ENCODE data around the gene POLE.
"Not testable (repeated sequence)": the region's sequence is repeated elsewhere in the genome, so short reads cannot be mapped to it uniquely, and the experiment has no call there.

POLE gene

GRCh38 chr12:132698341-132698740, 11.2 kb upstream of the POLE start:
- Histone ChIP-seq H3K36me3 (replicated peaks; ENCODE audit: low read depth, low read length) (peaks cover 22% of the 10 kb centered on the region), H3K27ac (ENCODE audit: low read length) (no peak overlapping the region), H4K20me1 (ENCODE audit: insufficient read depth, low read length) (no peaks in the 10 kb centered on the region), H3K9ac (ENCODE audit: low read length) (no peak overlapping the region), H3K79me2 (ENCODE audit: low read length) (no peaks in the 10 kb centered on the region), H3K4me2 (ENCODE audit: low read length) (no peak overlapping the region), H3K9me3 (ENCODE audit: insufficient read depth, low read length) (no peaks in the 10 kb centered on the region), H3K27me3 (ENCODE audit: low read depth, low read length) (no peaks in the 10 kb centered on the region), H3K4me1 (ENCODE audit: low read length) (no peaks in the 10 kb centered on the region), H3K4me3 (ENCODE audit: low read length) (no peak overlapping the region), H2AFZ (ENCODE audit: low read depth, low read length) (no peak overlapping the region)
- TF ChIP-seq CTCF (IDR thresholded peaks at IDR 0.05; ENCODE audit: low read depth, low read length) (no peak), EZH2phosphoT487 (IDR thresholded peaks at IDR 0.05; ENCODE audit: low read depth) (no peak)

- Histone ChIP-seq H3K79me2 (ENCODE audit: low read length) (no peaks in the 10 kb centered on the region), H3K27me3 (ENCODE audit: low read depth, low read length) (no peaks in the 10 kb centered on the region), H3K36me3 (replicated peaks; ENCODE audit: low read depth, low read length) (peaks cover 21% of the 10 kb centered on the region), H2AFZ (ENCODE audit: low read depth, low read length) (no peak overlapping the region), H3K4me2 (ENCODE audit: low read length) (no peak overlapping the region), H3K9me3 (ENCODE audit: insufficient read depth, low read length) (no peaks in the 10 kb centered on the region), H3K9ac (ENCODE audit: low read length) (no peak overlapping the region), H3K27ac (ENCODE audit: low read length) (no peak overlapping the region), H3K4me3 (ENCODE audit: low read length) (no peak overlapping the region), H3K4me1 (ENCODE audit: low read length) (no peaks in the 10 kb centered on the region), H4K20me1 (ENCODE audit: insufficient read depth, low read length) (no peaks in the 10 kb centered on the region)
- TF ChIP-seq EZH2phosphoT487 (IDR thresholded peaks at IDR 0.05; ENCODE audit: low read depth) (no peak), CTCF (IDR thresholded peaks at IDR 0.05; ENCODE audit: low read depth, low read length) (no peak)
Observed at GRCh38 chr12:132695431-132695830, 8.3 kb upstream of the POLE start.

- H3K79me2 ChIP-seq (ENCODE audit: low read length); H3K4me3 ChIP-seq (ENCODE audit: low read length); H3K4me2 ChIP-seq (ENCODE audit: low read length); H3K9me3 ChIP-seq (ENCODE audit: insufficient read depth, low read length); H3K27me3 ChIP-seq (ENCODE audit: low read depth, low read length); H3K27ac ChIP-seq (ENCODE audit: low read length); H4K20me1 ChIP-seq (ENCODE audit: insufficient read depth, low read length); H2AFZ ChIP-seq (ENCODE audit: low read depth, low read length); H3K9ac ChIP-seq (ENCODE audit: low read length); H3K4me1 ChIP-seq (ENCODE audit: low read length): not testable (repeated sequence)
- H3K36me3 ChIP-seq (replicated peaks; ENCODE audit: low read depth, low read length) = peaks cover 19% of the 10 kb centered on the region
Observed at GRCh38 chr12:132694888-132695287, 7.7 kb upstream of the POLE start.

GRCh38 chr12:132692030-132692429, 4.9 kb upstream of the POLE start:
- H3K27ac ChIP-seq (ENCODE audit: low read length); H3K4me1 ChIP-seq (ENCODE audit: low read length); H2AFZ ChIP-seq (ENCODE audit: low read depth, low read length); H3K9ac ChIP-seq (ENCODE audit: low read length); H3K9me3 ChIP-seq (ENCODE audit: insufficient read depth, low read length); H4K20me1 ChIP-seq (ENCODE audit: insufficient read depth, low read length); H3K4me3 ChIP-seq (ENCODE audit: low read length); H3K27me3 ChIP-seq (ENCODE audit: low read depth, low read length); H3K4me2 ChIP-seq (ENCODE audit: low read length): not testable (repeated sequence)
- H3K36me3 ChIP-seq (replicated peaks; ENCODE audit: low read depth, low read length) = peaks cover 11% of the 10 kb centered on the region
- H3K79me2 ChIP-seq (ENCODE audit: low read length) = peaks cover 21% of the 10 kb centered on the region

- H2AFZ ChIP-seq (ENCODE audit: low read depth, low read length) = no peak overlapping the region
- no peak for TF ChIP-seq CTCF (IDR thresholded peaks at IDR 0.05; ENCODE audit: low read depth, low read length)
- TF ChIP-seq EZH2phosphoT487 (IDR thresholded peaks at IDR 0.05; ENCODE audit: low read depth) = no peak
- no peaks in the 10 kb centered on the region for H3K9me3 ChIP-seq (ENCODE audit: insufficient read depth, low read length)
- peaks cover 11% of the 10 kb centered on the region for H4K20me1 ChIP-seq (ENCODE audit: insufficient read depth, low read length)
- peaks cover 11% of the 10 kb centered on the region for H3K36me3 ChIP-seq (replicated peaks; ENCODE audit: low read depth, low read length)
- peaks cover 40% of the 10 kb centered on the region for H3K79me2 ChIP-seq (ENCODE audit: low read length)
- no peak overlapping the region for H3K4me3 ChIP-seq (ENCODE audit: low read length)
- H3K27ac ChIP-seq (ENCODE audit: low read length) = no peak overlapping the region
- H3K4me1 ChIP-seq (ENCODE audit: low read length) = peaks cover 10% of the 10 kb centered on the region
- no peak overlapping the region for H3K4me2 ChIP-seq (ENCODE audit: low read length)
- no peak overlapping the region for H3K9ac ChIP-seq (ENCODE audit: low read length)
- no peaks in the 10 kb centered on the region for H3K27me3 ChIP-seq (ENCODE audit: low read depth, low read length)
Observed at GRCh38 chr12:132690112-132690511, 3.0 kb upstream of the POLE start.
